Liver (tissue), 9 donors: ENCODE results near the gene HOXD13. TPM values are rescaled to one million over a fixed set of nuclear protein-coding genes. Genes with fewer than 3 reads are reported as not detected.

Experiments
- DNase-seq: peaks from one replicate; pipeline ENCODE4 v3.0.0-alpha.2; 2017; ENCODE audit warnings: low spot score
- H3K27ac ChIP-seq, 2 donors: one replicate each; pipeline ENCODE4 v1.7.0; 2013; ENCODE audit warnings: inconsistent platforms in 2 of 2, low read length in 2 of 2, control low read depth in 1 of 2, low read depth in 1 of 2, mild to moderate bottlenecking in 1 of 2
- H3K27me3 ChIP-seq, 4 donors: one replicate each; pipeline versions ENCODE4 v1.6.1 to v1.7.0; 2013; ENCODE audit warnings: low read length in 3 of 4, inconsistent platforms in 1 of 4, mild to moderate bottlenecking in 1 of 4, moderate library complexity in 1 of 4; ENCODE audit not compliant: control insufficient read depth in 4 of 4, insufficient read depth in 4 of 4
- H3K36me3 ChIP-seq, 4 donors: one replicate each; pipeline versions ENCODE4 v1.6.1 to v1.7.0; 2013; ENCODE audit warnings: low read length in 3 of 4, mild to moderate bottlenecking in 3 of 4, low read depth in 1 of 4, moderate library complexity in 1 of 4; ENCODE audit not compliant: control insufficient read depth in 4 of 4, insufficient read depth in 3 of 4
- H3K4me1 ChIP-seq, 4 donors: one replicate each; pipeline versions ENCODE4 v1.6.1 to v1.7.0; 2013; ENCODE audit warnings: low read length in 3 of 4, mild to moderate bottlenecking in 3 of 4, moderate library complexity in 1 of 4; ENCODE audit not compliant: control insufficient read depth in 4 of 4, insufficient read depth in 4 of 4
- H3K4me3 ChIP-seq, 3 donors: one replicate each; pipeline versions ENCODE4 v1.6.1 to v1.7.0; 2013; ENCODE audit warnings: low read length in 3 of 3, control low read depth in 1 of 3, low read depth in 1 of 3, mild to moderate bottlenecking in 1 of 3
- H3K9ac ChIP-seq, 2 donors: one replicate each; pipeline ENCODE4 v1.7.0; 2013; ENCODE audit warnings: low read length in 2 of 2, mild to moderate bottlenecking in 2 of 2, moderate library complexity in 2 of 2, control low read depth in 1 of 2, low read depth in 1 of 2
- H3K9me3 ChIP-seq, 4 donors: one replicate each; pipeline versions ENCODE4 v1.6.1 to v1.7.0; 2013; ENCODE audit warnings: low read length in 3 of 4; ENCODE audit not compliant: control insufficient read depth in 4 of 4
- EGR1 ChIP-seq, 2 donors: IDR thresholded peaks; 2 replicates each; pipeline ENCODE4 v1.6.1; 2016 to 2018; ENCODE audit warnings: antibody characterized with exemption in 2 of 2, low read depth in 2 of 2
- FOXA1 ChIP-seq: IDR thresholded peaks from 2 replicates; pipeline ENCODE4 v1.6.1; 2016; ENCODE audit warnings: antibody characterized with exemption
- FOXA2 ChIP-seq: IDR thresholded peaks from 2 replicates; pipeline ENCODE4 v1.6.1; 2016; ENCODE audit warnings: antibody characterized with exemption
- GABPA ChIP-seq, 2 donors: IDR thresholded peaks in 1 of 2; conservative IDR thresholded peaks in 1 of 2; 2 replicates each; pipeline ENCODE4 v1.6.1; 2016; ENCODE audit warnings: antibody characterized with exemption in 2 of 2, mild to moderate bottlenecking in 1 of 2, moderate library complexity in 1 of 2
- HNF4A ChIP-seq, 2 donors: conservative IDR thresholded peaks; 2 replicates each; pipeline ENCODE4 v1.6.1; 2016; ENCODE audit warnings: antibody characterized with exemption in 2 of 2, mild to moderate bottlenecking in 2 of 2
- HNF4G ChIP-seq: IDR thresholded peaks from 2 replicates; pipeline ENCODE4 v1.6.1; 2016; ENCODE audit warnings: antibody characterized with exemption
- JUND ChIP-seq, 2 donors: IDR thresholded peaks; 2 replicates each; pipeline ENCODE4 v1.6.1; 2016; ENCODE audit warnings: antibody characterized with exemption in 2 of 2
- NR2F2 ChIP-seq: IDR thresholded peaks from 2 replicates; pipeline ENCODE4 v1.6.1; 2016; ENCODE audit warnings: antibody characterized with exemption
- RAD21 ChIP-seq, 2 donors: IDR thresholded peaks; 2 replicates each; pipeline ENCODE4 v1.6.1; 2016; ENCODE audit warnings: antibody characterized with exemption in 2 of 2, mild to moderate bottlenecking in 2 of 2
- RXRA ChIP-seq, 2 donors: IDR thresholded peaks; 2 replicates each; pipeline ENCODE4 v1.6.1; 2017 to 2018; ENCODE audit warnings: antibody characterized with exemption in 2 of 2, mild to moderate bottlenecking in 1 of 2
- SP1 ChIP-seq: IDR thresholded peaks from 2 replicates; pipeline ENCODE4 v1.6.1; 2018; ENCODE audit warnings: antibody characterized with exemption, mild to moderate bottlenecking
- TAF1 ChIP-seq: conservative IDR thresholded peaks from 2 replicates; pipeline ENCODE4 v1.6.1; 2016; ENCODE audit warnings: antibody characterized with exemption, mild to moderate bottlenecking
- YY1 ChIP-seq: IDR thresholded peaks from 2 replicates; pipeline ENCODE4 v1.6.1; 2016; ENCODE audit warnings: antibody characterized with exemption, mild to moderate bottlenecking
- WGBS: extraction: QIAGEN DNeasy Blood & Tissue Kit; methylation state at CpG from one replicate; pipeline ENCODE4 v1.1.7; 2013; 5-methylcytosine and 5-hydroxymethylcytosine counted together
- polyA plus RNA-seq, 2 donors: library from polyadenylated mRNA; stranded (reverse) in 1 of 2; unstranded in 1 of 2; fragments of 200-250 nt in 1 of 2; fragments of >200 nt in 1 of 2; fragmentation: Nextera tagmentation in 1 of 2; extraction: Ambion mirVana in 1 of 2; gene quantifications; one replicate each; pipeline versions ENCODE4 v1.2.1 to v1.2.3, GENCODE V29; 2013 to 2015
- total RNA-seq, 2 donors: library from RNA; depleted of rRNA; stranded (reverse); fragments of >200 nt; gene quantifications; one replicate each; pipeline ENCODE4 v1.2.3, GENCODE V29; 2014
- TF ChIP-seq, protein P1 (sequence below): fragments of 150-350 bp; IDR thresholded peaks from 2 replicates; pipeline ENCODE4 v1.5.1; 2017; ENCODE audit warnings: improper control_type of control experiment, low read depth, low read length; ENCODE audit not compliant: missing input control
- TF ChIP-seq, protein P2 (sequence below): IDR thresholded peaks from 2 replicates; pipeline ENCODE4 v1.6.1; 2016; ENCODE audit warnings: antibody characterized with exemption, mild to moderate bottlenecking
- TF ChIP-seq, protein P3 (sequence below): IDR thresholded peaks from 2 replicates; pipeline ENCODE4 v1.6.1; 2016; ENCODE audit warnings: antibody characterized with exemption
- TF ChIP-seq, protein P4 (sequence below): IDR thresholded peaks from 2 replicates; pipeline ENCODE4 v1.6.1; 2016; ENCODE audit warnings: antibody characterized with exemption
- TF ChIP-seq, protein P5 (sequence below): IDR thresholded peaks from 2 replicates; pipeline ENCODE4 v1.6.1; 2016; ENCODE audit warnings: antibody characterized with exemption
- donor health status: healthy.
- donor health status: healthy.
- donor health status: healthy.
- donor health status: healthy.
- donor health status: healthy.

HOXD13 gene
- total and polyA plus RNA-seq, 4 donors = not detected

DNA sequence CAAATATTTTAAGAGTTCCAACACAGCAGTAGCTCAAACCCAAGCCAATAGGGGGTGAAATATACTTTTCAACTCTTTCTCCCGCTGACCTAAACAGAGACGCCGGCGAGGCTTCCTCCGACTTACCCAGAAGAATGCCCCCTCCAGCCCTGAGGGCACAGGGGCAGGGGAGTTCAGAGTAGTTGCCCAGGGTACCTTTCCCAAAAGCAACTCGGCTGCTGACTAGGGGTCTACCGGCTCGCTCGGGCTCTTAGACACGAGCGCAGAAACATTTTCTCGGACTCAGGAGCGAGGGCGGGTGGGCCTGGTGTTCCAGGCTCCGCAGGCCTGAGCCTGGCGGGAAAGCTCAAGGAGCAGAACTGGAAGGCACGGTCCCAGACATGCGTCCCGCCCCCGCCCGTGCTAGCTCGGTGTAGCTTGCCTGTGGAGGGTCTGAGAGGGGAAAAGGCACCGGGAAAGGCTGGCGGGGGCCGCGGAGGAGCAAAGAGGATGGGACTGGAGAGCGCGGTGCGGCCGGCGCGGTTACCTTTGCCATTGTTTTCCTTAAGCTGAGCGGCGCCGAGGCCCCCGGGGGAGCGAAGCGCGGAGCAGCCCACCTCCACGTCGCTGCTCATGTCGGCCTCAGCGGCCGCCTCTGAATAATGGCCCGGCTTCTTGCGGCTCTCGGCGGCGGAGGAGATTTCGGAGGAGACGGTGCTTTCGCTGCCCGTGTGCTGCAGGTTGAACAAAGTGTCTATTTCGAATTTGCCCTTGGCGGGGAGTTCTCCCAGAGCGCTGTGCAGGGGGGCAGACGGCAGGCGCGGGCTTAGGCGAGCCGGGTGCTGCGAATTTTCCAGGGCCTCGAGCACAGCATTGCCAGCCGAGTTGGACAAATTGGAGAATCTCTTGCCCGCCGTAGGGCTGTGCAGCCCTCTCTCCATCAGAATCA is 9.4 kb upstream of the HOXD13 start:
- peaks cover 6 to 29% (median 13%) of the 10 kb centered on the region in 4 donors for H3K4me1 ChIP-seq
- H3K27me3 ChIP-seq = peaks cover 16 to 75% (median 39%) of the 10 kb centered on the region in 4 donors
- TF ChIP-seq YY1 (no peak), FOXA2 (no peak), RAD21 (IDR thresholded peaks at IDR 0.05) (no peak), FOXA1 (no peak), GABPA (IDR thresholded peaks at IDR 0.05 in 1 of 2, conservative IDR thresholded peaks at IDR 0.05 in 1 of 2) (no peak), NR2F2 (no peak), TAF1 (no peak), HNF4G (no peak), JUND (IDR thresholded peaks at IDR 0.05) (no peak), RXRA (IDR thresholded peaks at IDR 0.05) (no peak), SP1 (no peak), HNF4A (conservative IDR thresholded peaks at IDR 0.05) (no peak), EGR1 (IDR thresholded peaks at IDR 0.05; ENCODE audit: low read depth in 2 of 2) (no peak)
- TF ChIP-seq, protein P1, sequence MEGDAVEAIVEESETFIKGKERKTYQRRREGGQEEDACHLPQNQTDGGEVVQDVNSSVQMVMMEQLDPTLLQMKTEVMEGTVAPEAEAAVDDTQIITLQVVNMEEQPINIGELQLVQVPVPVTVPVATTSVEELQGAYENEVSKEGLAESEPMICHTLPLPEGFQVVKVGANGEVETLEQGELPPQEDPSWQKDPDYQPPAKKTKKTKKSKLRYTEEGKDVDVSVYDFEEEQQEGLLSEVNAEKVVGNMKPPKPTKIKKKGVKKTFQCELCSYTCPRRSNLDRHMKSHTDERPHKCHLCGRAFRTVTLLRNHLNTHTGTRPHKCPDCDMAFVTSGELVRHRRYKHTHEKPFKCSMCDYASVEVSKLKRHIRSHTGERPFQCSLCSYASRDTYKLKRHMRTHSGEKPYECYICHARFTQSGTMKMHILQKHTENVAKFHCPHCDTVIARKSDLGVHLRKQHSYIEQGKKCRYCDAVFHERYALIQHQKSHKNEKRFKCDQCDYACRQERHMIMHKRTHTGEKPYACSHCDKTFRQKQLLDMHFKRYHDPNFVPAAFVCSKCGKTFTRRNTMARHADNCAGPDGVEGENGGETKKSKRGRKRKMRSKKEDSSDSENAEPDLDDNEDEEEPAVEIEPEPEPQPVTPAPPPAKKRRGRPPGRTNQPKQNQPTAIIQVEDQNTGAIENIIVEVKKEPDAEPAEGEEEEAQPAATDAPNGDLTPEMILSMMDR = no peak
- TF ChIP-seq, protein P2, sequence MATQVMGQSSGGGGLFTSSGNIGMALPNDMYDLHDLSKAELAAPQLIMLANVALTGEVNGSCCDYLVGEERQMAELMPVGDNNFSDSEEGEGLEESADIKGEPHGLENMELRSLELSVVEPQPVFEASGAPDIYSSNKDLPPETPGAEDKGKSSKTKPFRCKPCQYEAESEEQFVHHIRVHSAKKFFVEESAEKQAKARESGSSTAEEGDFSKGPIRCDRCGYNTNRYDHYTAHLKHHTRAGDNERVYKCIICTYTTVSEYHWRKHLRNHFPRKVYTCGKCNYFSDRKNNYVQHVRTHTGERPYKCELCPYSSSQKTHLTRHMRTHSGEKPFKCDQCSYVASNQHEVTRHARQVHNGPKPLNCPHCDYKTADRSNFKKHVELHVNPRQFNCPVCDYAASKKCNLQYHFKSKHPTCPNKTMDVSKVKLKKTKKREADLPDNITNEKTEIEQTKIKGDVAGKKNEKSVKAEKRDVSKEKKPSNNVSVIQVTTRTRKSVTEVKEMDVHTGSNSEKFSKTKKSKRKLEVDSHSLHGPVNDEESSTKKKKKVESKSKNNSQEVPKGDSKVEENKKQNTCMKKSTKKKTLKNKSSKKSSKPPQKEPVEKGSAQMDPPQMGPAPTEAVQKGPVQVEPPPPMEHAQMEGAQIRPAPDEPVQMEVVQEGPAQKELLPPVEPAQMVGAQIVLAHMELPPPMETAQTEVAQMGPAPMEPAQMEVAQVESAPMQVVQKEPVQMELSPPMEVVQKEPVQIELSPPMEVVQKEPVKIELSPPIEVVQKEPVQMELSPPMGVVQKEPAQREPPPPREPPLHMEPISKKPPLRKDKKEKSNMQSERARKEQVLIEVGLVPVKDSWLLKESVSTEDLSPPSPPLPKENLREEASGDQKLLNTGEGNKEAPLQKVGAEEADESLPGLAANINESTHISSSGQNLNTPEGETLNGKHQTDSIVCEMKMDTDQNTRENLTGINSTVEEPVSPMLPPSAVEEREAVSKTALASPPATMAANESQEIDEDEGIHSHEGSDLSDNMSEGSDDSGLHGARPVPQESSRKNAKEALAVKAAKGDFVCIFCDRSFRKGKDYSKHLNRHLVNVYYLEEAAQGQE = no peak
- TF ChIP-seq, protein P3, sequence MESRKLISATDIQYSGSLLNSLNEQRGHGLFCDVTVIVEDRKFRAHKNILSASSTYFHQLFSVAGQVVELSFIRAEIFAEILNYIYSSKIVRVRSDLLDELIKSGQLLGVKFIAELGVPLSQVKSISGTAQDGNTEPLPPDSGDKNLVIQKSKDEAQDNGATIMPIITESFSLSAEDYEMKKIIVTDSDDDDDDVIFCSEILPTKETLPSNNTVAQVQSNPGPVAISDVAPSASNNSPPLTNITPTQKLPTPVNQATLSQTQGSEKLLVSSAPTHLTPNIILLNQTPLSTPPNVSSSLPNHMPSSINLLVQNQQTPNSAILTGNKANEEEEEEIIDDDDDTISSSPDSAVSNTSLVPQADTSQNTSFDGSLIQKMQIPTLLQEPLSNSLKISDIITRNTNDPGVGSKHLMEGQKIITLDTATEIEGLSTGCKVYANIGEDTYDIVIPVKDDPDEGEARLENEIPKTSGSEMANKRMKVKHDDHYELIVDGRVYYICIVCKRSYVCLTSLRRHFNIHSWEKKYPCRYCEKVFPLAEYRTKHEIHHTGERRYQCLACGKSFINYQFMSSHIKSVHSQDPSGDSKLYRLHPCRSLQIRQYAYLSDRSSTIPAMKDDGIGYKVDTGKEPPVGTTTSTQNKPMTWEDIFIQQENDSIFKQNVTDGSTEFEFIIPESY = no peak
- TF ChIP-seq, protein P4, sequence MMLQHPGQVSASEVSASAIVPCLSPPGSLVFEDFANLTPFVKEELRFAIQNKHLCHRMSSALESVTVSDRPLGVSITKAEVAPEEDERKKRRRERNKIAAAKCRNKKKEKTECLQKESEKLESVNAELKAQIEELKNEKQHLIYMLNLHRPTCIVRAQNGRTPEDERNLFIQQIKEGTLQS = no peak
- TF ChIP-seq, protein P5, sequence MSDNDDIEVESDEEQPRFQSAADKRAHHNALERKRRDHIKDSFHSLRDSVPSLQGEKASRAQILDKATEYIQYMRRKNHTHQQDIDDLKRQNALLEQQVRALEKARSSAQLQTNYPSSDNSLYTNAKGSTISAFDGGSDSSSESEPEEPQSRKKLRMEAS = no peak
- no peak overlapping the region for H3K27ac ChIP-seq
- no peak for DNase-seq
- H3K4me3 ChIP-seq = no peak overlapping the region
- H3K9me3 ChIP-seq = peaks cover 0 to 29% (median 5%) of the 10 kb centered on the region in 4 donors
- no peaks in the 10 kb centered on the region for H3K36me3 ChIP-seq
- H3K9ac ChIP-seq = no peak overlapping the region
- 7% methylated on average over 66 of the region's 66 CpGs for WGBS
